Activated CD8-positive, alpha-beta memory T cell treated with anti-CD3 and anti-CD28 coated beads, Interleukin-2, amount 50 U/mL, for 4 hours (primary cell): Measurements from ENCODE around the gene ROM1.
"Not testable (repeated sequence)": the region's sequence is repeated elsewhere in the genome, so short reads cannot be mapped to it uniquely, and the experiment has no call there.

Experiments
- DNase-seq: peaks from one replicate; pipeline ENCODE4 v3.0.0-alpha.2; 2020

Gene ROM1

DNA sequence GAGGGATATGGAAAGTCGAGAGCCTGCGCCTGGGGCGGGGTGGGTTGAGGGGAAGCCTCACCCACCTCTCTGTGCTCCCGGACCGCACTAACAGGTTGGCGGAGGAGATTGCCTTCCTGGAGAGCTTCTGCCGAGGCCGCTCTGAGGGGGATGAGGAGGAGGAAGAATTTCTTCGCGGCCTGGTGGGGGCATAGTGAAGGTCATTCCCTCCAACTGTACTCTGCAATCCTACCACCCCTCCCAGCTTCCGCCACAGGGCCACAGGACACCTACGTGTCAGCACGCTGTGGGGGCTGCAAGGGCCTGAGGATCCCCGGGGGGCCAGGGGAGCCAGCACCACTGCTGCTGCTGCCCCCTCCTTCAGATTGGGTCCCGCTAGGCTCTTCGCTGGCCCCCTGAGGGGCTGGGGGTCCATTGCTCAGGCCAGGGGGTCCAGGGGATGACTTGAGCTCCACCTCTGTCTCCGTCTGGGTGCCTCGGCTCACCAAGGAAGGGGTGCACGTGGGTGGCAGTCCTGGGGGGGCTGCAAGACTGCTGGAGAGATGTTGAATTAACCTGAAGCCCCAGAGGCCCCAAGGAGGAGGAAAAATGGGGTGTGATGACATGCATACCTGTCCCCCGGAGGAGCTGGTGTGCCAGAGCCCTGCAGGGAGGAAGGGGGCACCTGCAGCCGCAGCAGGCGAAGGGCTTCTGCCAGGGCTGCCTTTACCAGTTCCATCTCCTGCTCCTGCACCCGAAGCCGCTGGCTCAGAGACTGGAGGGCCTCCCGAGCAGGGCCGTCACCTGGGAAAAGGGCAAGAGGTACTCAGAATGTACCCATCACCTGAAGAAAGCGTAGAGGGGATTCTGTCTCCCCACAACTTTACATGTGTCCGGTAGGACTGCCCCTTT is 2.0 kb upstream of the ROM1 start:
- DNase-seq, result no peak

DNA sequence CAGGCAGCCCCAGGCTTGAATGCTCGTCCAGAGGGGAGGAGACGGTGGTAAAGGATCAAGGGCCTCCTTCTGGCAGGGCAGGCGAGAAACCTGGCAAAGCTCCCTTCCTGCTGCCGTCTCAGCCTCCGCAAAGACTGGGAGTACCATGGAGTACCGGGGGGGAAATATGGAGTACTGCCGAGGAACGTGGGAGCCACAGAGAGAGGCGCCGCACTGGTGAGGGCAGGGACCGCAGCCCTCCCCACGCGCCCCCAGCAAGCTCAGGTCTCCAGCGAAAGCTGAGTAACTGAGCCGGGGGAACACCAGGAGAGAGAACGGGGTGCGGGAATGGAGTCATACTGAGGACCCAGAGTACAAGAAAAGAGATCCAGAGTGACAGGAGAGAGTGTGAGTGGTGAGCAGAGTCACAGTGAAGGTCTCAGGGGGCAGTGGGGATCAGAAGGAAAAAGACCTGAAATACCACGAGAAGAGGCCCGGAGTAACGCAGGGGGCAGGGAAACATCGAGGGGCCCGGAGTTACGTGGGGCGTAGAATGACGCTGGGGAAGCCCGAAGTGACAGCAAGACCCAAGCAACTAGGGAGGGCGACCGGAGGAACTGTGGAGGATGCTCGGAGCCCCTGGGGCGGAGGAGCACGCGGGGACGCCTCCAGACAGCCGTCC is 1.2 kb upstream of the ROM1 start:
- peak; percentile 51 for DNase-seq

DNA sequence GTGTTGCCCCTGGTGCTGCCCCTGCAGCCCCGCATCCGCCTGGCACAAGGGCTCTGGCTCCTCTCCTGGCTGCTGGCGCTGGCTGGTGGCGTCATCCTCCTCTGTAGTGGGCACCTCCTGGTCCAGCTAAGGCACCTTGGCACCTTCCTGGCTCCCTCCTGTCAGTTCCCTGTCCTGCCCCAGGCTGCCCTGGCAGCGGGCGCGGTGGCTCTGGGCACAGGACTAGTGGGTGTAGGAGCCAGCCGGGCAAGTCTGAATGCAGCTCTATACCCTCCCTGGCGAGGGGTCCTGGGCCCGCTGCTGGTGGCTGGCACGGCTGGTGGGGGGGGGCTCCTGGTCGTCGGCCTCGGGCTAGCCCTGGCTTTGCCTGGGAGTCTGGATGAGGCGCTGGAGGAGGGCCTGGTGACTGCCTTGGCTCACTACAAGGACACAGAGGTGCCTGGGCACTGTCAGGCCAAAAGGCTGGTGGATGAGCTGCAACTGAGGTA is 278 bp downstream of the ROM1 start:
- no peak for DNase-seq

DNA sequence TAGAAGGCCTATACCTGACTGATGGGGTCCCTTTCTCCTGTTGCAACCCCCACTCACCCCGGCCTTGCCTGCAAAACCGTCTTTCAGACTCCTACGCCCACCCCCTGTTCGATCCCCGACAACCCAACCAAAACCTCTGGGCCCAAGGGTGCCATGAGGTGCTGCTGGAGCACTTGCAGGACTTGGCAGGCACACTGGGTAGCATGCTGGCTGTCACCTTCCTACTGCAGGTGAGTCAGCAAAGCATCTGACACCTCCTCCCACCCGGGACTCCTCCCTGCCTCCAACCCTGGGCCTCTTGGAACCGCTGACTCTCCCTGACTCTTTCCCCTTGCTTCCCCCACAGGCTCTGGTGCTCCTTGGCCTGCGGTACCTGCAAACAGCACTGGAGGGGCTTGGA is 1.2 kb downstream of the ROM1 start:
- peak; percentile 37 for DNase-seq

DNA sequence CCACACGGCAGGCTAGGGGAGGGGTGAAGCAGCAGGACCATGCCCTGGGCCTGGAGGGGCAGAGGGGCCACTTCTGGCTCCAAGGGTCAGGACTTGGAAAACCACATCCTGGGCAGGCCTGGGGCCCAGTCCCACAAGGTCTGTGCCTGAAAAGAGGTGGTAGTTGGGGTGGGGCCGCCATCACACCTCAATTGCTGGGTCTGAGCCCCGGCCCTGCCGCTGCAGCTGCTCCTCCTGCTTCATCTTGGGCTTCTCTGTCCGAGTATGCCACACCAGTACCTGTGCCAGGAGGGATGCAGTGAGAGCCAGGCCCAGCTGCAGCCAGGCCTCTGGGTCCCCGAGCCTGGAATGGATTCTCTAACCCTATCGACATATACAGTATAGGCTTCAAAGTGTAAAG is 2.5 kb downstream of the ROM1 start:
- DNase-seq, result no peak

DNA sequence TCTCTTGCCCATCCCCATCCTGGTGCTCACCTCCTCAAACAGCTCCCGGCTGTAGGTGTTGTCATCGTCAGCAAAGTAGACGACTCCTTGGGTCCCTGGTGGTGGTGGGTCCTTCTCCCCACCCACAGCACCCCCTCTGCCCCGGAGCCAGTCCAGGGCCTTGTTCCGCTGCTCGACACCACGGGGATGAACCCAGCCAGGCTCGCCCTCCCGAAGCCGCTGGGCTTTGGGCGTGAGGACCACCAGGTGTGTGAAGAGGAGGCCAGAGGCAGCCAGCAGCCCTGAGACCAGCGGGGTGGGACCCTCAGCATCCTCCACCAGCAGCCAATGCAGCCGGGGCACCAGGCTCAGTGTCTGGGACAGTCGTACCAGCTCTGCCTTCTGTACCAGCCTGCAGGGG is 3.9 kb downstream of the ROM1 start:
- DNase-seq, result not testable (repeated sequence)

DNA sequence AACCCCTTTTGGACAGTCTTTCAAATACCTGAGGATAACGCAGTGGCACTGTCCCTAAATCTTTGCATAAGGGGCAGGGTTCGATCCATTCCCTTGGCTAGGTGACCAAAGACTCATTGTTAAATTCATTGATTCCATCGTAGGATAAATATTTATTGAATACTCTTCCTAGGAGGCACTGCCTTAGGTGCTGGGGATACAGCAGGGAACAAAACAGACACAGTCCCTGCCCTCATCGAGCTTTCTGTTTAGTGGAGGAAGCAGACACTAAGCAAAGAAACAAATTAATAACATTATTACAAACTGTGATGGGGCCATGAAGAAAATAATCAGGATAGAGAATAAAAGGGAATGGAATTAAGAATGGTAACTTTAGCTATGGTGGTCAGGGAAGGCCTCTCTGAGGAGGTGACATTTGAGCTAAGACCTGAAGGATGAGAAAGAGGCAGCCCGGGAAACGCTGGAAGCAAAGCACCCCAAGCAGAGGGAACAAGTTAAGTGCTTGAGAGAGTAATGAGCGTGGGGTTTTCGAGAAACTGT is 8.0 kb downstream of the ROM1 start:
- no peak for DNase-seq

DNA sequence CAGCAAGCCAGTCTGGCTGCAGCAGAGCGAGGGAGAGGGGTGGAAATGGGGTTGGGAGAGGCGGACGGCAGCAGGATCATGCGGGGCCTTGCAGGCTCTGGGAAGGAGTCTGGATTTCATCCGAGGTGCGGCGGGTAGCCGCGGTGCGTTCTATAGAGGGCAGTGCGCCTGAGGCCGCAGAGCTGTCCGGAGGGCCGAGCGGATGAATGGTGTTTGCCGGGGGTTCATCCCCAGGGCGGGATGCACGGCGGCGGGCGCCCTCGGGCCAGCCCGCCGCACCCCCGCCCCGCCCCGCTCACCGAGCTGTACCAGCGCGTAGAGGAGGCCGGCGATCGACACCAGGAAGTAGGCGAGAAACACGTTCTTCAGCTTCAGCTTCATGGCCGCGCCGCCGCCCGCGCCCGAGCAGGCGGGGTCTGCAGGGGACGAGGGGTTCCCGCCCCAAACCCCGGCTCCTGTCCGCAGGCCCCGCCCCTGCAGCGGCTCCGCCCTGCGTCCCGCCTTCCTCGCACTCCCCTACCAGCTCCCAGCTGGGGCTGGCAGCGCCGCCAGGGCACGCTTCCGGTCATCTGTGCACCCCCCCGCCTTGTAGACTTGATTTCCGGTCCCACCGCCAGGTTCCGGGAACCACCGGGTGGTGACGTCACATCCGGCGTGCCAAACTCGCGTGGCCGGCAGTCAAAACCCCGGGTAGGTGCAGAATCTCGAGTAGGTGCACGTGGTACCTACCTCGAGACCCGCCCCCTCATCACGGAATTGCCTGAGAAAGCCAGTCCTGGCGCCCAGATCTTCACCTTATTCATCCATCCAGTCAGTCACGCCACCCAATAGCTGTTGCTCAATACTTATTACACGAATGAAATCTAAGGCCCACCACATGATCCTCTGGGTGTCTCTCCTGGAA is 8.8 kb downstream of the ROM1 start, which contains the start of gene B3GAT3:
TSS of gene B3GAT3 (minus strand) at position 420 of the 904 bp plus-strand sequence. CDS start at position 381, 39 bp downstream.
- DNase-seq, result peak; percentile 98

DNA sequence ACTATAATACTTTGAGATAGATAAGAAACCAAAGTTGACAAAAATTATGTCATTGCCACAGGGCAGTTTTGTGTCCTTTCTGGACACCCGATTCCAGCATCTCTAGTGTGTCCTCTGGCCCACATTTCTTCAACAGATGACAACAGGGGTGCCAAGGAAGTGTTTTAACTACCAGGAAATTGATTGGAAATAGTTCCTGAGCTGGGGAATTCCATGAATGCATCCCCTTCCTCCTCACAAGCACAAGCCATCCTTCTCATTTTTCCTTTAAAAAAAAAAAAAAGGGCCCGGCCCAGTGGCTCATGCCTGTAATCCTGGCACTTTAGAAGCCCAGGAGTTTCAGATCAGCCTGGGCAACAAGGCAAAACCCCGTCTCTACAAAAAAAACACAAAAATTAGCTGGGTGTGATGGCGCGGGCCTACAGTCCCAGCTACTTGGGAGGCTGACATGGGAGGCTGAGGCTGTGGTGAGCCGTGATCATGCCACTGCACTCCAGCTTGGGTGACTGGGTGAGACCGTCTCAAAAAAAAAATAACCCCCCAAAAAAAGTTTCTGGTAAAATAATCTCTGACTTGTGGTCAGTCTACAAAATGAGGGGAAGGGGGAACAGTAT is 9.5 kb downstream of the ROM1 start:
- DNase-seq, result no peak

DNA sequence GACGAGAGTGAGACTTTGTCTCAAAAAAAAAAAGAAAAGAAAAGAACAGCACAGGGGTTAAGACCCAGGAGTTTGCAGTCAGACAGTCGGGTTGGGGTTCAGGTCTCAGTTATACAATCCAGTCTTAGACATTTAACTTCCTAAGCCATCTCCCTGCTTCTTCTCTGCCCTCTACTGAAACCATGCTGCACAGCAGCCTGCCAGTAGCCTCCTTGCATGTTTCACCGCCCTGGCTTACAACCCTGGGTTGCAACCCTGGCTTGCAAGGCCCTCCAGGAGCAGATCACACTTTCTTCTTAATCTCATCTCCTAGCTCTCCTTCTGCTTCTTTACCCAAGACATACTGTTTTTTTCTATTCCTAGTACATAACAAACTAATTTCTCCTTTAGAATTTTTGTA is 14.7 kb downstream of the ROM1 start:
- DNase-seq, result no peak

DNA sequence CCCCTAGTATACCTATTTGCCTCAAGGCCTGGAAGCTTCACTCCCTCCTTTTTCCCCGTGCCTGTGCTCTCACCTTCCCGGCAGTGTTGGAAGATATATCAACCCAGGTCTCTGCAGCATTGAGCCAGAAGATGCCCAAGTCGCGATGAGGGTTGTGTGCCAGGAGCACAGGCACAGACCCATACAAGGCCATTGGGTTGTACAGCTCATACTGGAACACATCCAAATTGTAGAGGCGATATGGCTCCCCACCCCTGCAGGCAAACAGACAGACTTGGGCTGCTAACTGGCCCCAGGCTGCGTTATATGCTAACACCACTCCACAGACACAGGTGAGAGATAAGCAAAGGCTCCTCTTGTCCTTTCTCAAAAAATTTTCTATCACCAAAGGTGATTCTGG is 19.4 kb downstream of the ROM1 start:
- DNase-seq, result no peak

DNA sequence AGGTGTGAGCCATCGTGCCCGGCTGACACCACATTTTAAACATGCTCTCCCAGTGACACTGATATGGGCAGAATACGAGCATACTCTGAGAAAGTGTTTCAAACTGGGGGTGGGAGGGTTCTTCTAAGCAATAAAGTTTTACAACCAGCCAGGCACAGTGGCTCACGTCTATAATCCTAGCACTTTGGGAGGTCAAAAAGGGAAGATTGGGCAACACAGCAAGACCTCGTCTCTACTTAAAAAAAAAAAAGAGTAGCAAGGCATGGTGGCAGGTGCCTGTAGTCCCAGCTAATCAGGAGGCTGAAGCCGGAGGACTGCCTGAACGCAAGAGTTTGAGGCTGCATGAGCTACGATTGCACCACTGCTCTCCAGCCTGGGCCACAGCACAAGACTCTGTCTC is 31.2 kb downstream of the ROM1 start:
- DNase-seq, result no peak

DNA sequence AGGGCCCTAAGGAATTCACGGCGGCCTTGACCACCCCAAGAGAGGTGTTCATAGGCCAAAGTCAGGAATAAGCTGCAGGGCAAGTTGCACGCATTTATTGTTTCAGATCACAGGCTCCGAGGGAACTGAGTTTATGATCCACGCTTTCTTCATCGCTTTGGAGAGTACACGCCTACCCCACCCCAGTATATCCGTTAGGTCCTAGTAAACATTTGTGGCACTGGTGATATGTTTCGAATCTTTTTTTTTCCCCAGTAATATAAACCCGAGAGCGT is 32.6 kb downstream of the ROM1 start:
- DNase-seq, result no peak

DNA sequence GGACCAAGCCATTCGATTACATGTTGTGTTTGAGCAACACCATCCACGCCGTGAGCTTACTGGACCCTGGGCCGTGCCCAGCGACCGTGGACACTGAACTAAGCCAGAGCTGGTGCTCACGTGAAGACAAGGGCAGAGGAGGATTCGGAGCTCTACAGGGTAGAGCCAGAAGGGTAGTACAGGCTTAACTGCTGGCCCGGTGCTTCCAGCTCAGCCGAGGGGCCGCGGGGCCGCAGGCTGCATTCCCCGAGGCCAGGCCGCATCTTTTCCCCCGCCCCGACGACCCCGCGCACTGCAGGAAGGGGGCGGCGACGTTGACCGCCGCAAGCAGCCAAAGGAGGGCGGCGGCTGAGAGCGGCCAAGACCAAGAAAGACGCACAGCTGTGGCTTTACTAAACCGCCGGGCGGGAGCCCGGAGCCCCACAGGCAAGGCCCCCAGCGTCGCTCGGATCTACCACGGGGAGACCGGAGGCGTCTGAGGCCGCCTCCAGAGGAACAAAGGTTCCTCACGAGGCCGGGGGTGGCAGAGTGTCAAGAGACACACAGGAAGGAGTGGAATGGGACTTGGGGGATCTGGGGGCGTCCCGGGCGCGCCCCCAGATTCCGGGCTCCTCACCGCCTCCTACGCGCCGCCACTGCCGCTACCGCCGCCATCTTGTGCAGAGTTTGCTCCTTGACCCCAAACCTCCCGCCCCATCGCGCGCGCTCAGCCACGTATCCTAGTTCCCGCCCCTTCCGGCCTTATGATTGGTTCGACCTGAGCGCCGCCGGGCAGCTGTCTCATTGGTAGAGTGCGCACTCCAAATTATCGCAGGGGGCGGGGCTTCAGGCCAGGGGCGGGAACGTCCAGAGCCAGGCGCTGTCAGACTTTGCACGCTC is 33.1 kb downstream of the ROM1 start, which contains the start of gene GANAB:
TSS of gene GANAB (minus strand) at position 668 of the 879 bp plus-strand sequence. CDS start at position 654, 14 bp downstream.
- peak; percentile 99 for DNase-seq

DNA sequence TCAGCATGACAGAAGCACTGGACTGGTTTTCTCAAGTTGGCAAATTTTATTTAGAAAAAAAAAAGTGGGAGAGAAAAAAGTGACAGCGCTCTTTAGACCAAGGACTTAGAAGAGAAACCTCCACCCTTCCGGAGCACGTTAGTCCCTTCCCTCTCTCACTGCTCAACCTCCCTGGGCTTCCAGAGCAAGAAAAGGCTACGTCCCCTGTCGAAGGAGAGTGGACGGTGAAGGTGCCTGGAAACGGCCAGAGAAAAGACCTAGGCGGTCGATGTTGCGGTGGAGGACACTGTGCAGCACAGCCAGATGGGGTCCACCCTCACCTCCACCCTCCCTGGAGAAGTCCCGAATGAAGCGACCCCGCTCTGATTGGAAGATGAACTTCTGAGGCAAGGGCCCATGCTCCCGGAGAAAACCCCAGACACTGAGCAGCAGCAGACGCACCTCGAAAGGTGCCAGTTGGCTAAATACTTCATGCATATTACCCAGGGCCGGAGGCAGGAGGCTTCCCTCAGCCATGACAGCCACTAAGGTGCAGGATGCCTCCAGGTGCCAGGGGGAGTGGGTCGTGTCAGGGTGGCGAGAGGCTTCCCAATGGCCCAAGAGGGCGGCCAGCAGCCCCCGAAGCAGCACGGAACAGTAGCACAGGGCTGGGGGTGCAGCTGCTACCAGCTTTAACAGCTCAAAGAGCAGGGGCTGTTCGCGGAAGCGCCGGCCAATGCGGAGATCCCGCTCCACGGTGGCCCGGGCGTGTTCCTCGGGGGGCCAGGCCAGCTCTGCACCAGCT is 34.0 kb downstream of the ROM1 start:
- no peak for DNase-seq

DNA sequence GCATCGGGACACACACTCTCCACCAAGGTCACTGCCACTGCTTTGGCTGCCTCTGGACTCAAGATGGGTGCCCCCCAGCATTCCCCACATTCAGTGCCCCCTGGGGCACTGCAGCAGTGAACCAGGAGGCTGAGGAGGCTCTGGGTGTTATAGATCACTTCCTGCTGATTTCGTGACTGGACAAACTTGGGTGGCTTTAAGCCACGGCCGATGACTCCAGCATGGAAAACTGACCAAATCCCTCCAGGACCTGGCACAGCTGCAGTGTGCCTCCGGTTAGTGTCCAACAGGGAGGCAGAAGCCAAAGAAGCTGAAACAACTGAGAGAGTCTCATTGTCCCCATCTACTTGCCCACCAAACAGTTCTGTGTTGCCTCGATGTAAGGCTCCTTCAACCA is 34.5 kb downstream of the ROM1 start:
- no peak for DNase-seq

DNA sequence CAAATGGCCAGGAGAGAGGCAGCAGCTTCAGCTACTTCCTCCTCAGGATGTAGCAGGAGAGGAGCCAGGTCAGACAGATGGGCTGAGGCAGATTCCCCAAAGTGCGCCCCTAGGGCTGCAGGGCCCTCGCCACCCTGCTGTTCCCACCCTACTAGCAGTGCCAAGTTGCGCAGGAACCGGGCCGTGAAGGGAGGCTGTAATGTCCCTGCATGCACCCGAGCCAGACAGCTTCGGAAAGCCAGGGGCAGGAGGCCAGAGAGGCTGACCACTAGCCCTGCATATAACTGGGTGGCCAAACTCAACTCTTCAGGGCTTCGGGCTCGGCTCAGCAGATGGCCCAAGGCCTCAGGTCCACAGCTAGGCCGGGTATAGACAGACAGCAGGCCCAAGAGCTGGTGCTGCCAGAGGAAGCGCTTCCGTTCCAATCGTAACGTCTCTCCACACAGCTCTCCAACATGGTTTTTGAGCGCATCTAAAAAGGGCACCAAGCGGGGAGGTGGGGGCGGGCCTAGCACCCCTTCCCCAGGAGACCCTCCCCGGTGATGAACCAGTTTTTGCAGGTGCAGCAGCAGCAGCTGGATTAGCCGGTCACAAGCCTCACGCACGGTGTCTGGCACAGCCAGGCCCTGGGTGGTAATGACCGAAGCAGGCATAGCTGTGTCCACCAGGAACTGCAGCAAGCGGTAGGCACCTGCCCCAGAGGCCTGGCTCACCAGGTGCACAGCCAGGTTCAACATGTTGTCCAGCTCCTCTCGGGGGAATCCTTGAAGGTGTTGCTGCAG is 35.3 kb downstream of the ROM1 start:
- DNase-seq, result no peak

DNA sequence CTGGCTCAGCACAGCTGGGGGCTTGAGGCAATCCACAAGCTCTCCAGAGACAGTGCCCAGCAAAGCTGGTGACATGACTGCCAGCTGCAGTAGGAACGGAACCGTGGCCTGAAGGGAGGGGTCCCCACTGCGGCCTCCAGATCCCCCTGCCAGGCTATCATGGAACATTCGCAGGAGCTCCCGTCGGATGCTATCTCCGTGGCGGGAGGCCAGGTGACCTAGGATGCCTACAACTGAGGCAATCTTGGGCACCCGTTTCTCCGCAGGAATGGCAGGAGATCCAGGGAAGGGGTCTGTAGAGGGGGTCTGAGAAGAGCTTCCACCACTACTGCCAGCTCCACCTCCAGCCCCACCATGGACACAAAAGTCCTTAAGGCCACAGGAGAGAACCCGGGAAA is 35.9 kb downstream of the ROM1 start:
- no peak for DNase-seq

DNA sequence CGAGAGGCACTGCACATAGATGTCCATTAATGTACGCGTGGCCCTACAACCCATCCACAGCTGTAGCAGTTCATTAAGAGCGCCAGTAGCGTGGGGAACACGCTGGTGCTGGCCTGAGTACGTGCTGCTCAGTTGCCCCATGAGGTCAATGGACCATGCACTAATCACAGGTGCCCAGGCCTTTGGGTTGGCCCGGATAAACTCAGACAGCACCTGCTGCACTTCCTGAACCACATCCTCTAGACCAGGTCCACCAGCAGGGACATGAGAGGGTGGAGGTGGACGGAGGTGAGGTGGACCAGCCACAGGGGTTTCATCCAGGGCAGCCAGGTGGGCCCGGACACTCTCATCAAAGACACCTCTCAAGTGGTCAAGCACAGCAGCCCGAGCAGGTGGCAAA is 36.4 kb downstream of the ROM1 start:
- no peak for DNase-seq

DNA sequence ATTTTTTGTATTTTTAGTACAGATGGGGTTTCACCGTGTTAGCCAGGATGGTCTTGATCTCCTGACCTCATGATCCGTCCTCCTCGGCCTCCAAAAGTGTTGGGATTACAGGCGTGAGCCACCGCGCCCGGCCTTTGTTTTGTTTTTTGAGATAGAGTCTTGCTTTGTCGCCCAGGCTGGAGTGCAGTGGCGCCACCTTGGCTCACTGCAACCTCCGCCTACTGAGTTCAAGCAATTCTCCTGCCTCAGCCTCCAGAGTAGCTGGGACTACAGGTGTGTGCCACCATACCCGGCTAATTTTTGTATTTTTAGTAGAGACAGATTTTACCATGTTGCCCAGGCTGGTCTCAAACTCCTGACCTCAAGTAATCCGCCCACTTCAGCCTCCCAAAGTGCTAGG is 37.2 kb downstream of the ROM1 start:
- DNase-seq, result not testable (repeated sequence)
